Activated naive CD8-positive, alpha-beta T cell (primary cell): ENCODE results near the gene PLEKHG3.
"Not testable (repeated sequence)": the region's sequence is repeated elsewhere in the genome, so short reads cannot be mapped to it uniquely, and the experiment has no call there.

Experiments
- H3K27ac Mint-ChIP-seq: one replicate; pipeline ENCODE4 v1.8.0; 2021; ENCODE audit warnings: mixed read lengths
- H3K27me3 Mint-ChIP-seq: one replicate; pipeline ENCODE4 v1.8.0; 2021; ENCODE audit warnings: mixed read lengths
- H3K36me3 Mint-ChIP-seq: one replicate; pipeline ENCODE4 v1.8.0; 2021; ENCODE audit warnings: mixed read lengths
- H3K4me1 Mint-ChIP-seq: one replicate; pipeline ENCODE4 v1.8.0; 2021; ENCODE audit warnings: low read depth, mixed read lengths
- H3K4me3 Mint-ChIP-seq: one replicate; pipeline ENCODE4 v1.8.0; 2021; ENCODE audit warnings: mild to moderate bottlenecking, mixed read lengths
- H3K9me3 Mint-ChIP-seq: one replicate; pipeline ENCODE4 v1.8.0; 2021; ENCODE audit warnings: low read depth, mixed read lengths

Gene PLEKHG3

GRCh38 chr14:64681796-64682710 is 22.2 kb upstream of the PLEKHG3 start:
- H3K4me1 Mint-ChIP-seq: no peaks in the 10 kb centered on the region
- H3K9me3 Mint-ChIP-seq: no peaks in the 10 kb centered on the region
- H3K27ac Mint-ChIP-seq: no peak overlapping the region
- H3K36me3 Mint-ChIP-seq: no peaks in the 10 kb centered on the region
- H3K4me3 Mint-ChIP-seq: no peak overlapping the region
- no peaks in the 10 kb centered on the region for H3K27me3 Mint-ChIP-seq

- no peaks in the 10 kb centered on the region for H3K36me3 Mint-ChIP-seq
- no peaks in the 10 kb centered on the region for H3K9me3 Mint-ChIP-seq
- H3K4me3 Mint-ChIP-seq: no peak overlapping the region
- H3K27ac Mint-ChIP-seq: no peak overlapping the region
- H3K27me3 Mint-ChIP-seq: no peaks in the 10 kb centered on the region
- H3K4me1 Mint-ChIP-seq: no peaks in the 10 kb centered on the region
Measured at GRCh38 chr14:64682843-64683242, 21.4 kb upstream of the PLEKHG3 start.

- peaks cover 3% of the 10 kb centered on the region for H3K4me1 Mint-ChIP-seq
- no peaks in the 10 kb centered on the region for H3K9me3 Mint-ChIP-seq
- no peaks in the 10 kb centered on the region for H3K27me3 Mint-ChIP-seq
- H3K4me3 Mint-ChIP-seq: no peak overlapping the region
- H3K27ac Mint-ChIP-seq: no peak overlapping the region
- no peaks in the 10 kb centered on the region for H3K36me3 Mint-ChIP-seq
Measured at GRCh38 chr14:64683264-64683663, 21.0 kb upstream of the PLEKHG3 start.

- no peak overlapping the region for H3K4me3 Mint-ChIP-seq
- no peaks in the 10 kb centered on the region for H3K36me3 Mint-ChIP-seq
- no peak overlapping the region for H3K27ac Mint-ChIP-seq
- peaks cover 7% of the 10 kb centered on the region for H3K4me1 Mint-ChIP-seq
- H3K9me3 Mint-ChIP-seq: no peaks in the 10 kb centered on the region
- H3K27me3 Mint-ChIP-seq: peaks cover 2% of the 10 kb centered on the region
Measured at GRCh38 chr14:64684091-64684490, 20.1 kb upstream of the PLEKHG3 start.

- Mint-ChIP-seq H3K4me1 (peaks cover 8% of the 10 kb centered on the region), H3K27ac (no peak overlapping the region), H3K27me3 (peaks cover 6% of the 10 kb centered on the region), H3K4me3 (no peak overlapping the region), H3K36me3 (no peaks in the 10 kb centered on the region), H3K9me3 (no peaks in the 10 kb centered on the region)
Measured at GRCh38 chr14:64685371-64686281, 18.6 kb upstream of the PLEKHG3 start.

GRCh38 chr14:64686282-64686615 is 18.0 kb upstream of the PLEKHG3 start:
- peaks cover 6% of the 10 kb centered on the region for H3K27me3 Mint-ChIP-seq
- H3K4me1 Mint-ChIP-seq: peaks cover 8% of the 10 kb centered on the region
- H3K27ac Mint-ChIP-seq: no peak overlapping the region
- H3K36me3 Mint-ChIP-seq: no peaks in the 10 kb centered on the region
- no peak overlapping the region for H3K4me3 Mint-ChIP-seq
- H3K9me3 Mint-ChIP-seq: no peaks in the 10 kb centered on the region

GRCh38 chr14:64688031-64688430 is 16.2 kb upstream of the PLEKHG3 start:
- no peaks in the 10 kb centered on the region for H3K36me3 Mint-ChIP-seq
- H3K27me3 Mint-ChIP-seq: peaks cover 6% of the 10 kb centered on the region
- peaks cover 8% of the 10 kb centered on the region for H3K4me1 Mint-ChIP-seq
- no peak overlapping the region for H3K4me3 Mint-ChIP-seq
- no peaks in the 10 kb centered on the region for H3K9me3 Mint-ChIP-seq
- no peak overlapping the region for H3K27ac Mint-ChIP-seq

- no peak overlapping the region for H3K4me3 Mint-ChIP-seq
- H3K36me3 Mint-ChIP-seq: no peaks in the 10 kb centered on the region
- H3K9me3 Mint-ChIP-seq: no peaks in the 10 kb centered on the region
- H3K4me1 Mint-ChIP-seq: peaks cover 8% of the 10 kb centered on the region
- no peak overlapping the region for H3K27ac Mint-ChIP-seq
- peaks cover 6% of the 10 kb centered on the region for H3K27me3 Mint-ChIP-seq
Measured at GRCh38 chr14:64688811-64689281, 15.4 kb upstream of the PLEKHG3 start.

GRCh38 chr14:64689289-64689688 is 14.9 kb upstream of the PLEKHG3 start:
- no peak overlapping the region for H3K4me3 Mint-ChIP-seq

GRCh38 chr14:64690607-64691006 is 13.6 kb upstream of the PLEKHG3 start:
- H3K27me3 Mint-ChIP-seq, H3K36me3 Mint-ChIP-seq, H3K4me1 Mint-ChIP-seq, H3K27ac Mint-ChIP-seq, H3K9me3 Mint-ChIP-seq, H3K4me3 Mint-ChIP-seq: not testable (repeated sequence)

More at GRCh38 chr14:64689289-64689688, 14.9 kb upstream of the PLEKHG3 start:
- H3K36me3 Mint-ChIP-seq: no peaks in the 10 kb centered on the region
- H3K27ac Mint-ChIP-seq: no peak overlapping the region
- H3K9me3 Mint-ChIP-seq: no peaks in the 10 kb centered on the region
- H3K27me3 Mint-ChIP-seq: peaks cover 6% of the 10 kb centered on the region
- peaks cover 8% of the 10 kb centered on the region for H3K4me1 Mint-ChIP-seq

GRCh38 chr14:64691376-64691775 is 12.8 kb upstream of the PLEKHG3 start:
- Mint-ChIP-seq H3K36me3 (no peaks in the 10 kb centered on the region), H3K27me3 (peaks cover 13% of the 10 kb centered on the region), H3K4me3 (no peak overlapping the region), H3K27ac (no peak overlapping the region), H3K4me1 (peaks cover 8% of the 10 kb centered on the region), H3K9me3 (no peaks in the 10 kb centered on the region)

GRCh38 chr14:64692189-64692985 is 11.8 kb upstream of the PLEKHG3 start:
- Mint-ChIP-seq H3K27me3 (peaks cover 14% of the 10 kb centered on the region), H3K4me1 (peaks cover 8% of the 10 kb centered on the region), H3K4me3 (no peak overlapping the region), H3K36me3 (no peaks in the 10 kb centered on the region), H3K9me3 (no peaks in the 10 kb centered on the region), H3K27ac (no peak overlapping the region)

GRCh38 chr14:64692986-64693809 is 11.0 kb upstream of the PLEKHG3 start:
- H3K4me1 Mint-ChIP-seq: peaks cover 6% of the 10 kb centered on the region
- no peaks in the 10 kb centered on the region for H3K9me3 Mint-ChIP-seq
- no peak overlapping the region for H3K27ac Mint-ChIP-seq
- peaks cover 14% of the 10 kb centered on the region for H3K27me3 Mint-ChIP-seq
- H3K4me3 Mint-ChIP-seq: no peak overlapping the region
- no peaks in the 10 kb centered on the region for H3K36me3 Mint-ChIP-seq

- H3K4me3 Mint-ChIP-seq: no peak overlapping the region
- H3K36me3 Mint-ChIP-seq: no peaks in the 10 kb centered on the region
- no peaks in the 10 kb centered on the region for H3K9me3 Mint-ChIP-seq
- peaks cover 3% of the 10 kb centered on the region for H3K4me1 Mint-ChIP-seq
- peaks cover 14% of the 10 kb centered on the region for H3K27me3 Mint-ChIP-seq
- no peak overlapping the region for H3K27ac Mint-ChIP-seq
Measured at GRCh38 chr14:64693810-64694165, 10.4 kb upstream of the PLEKHG3 start.
